Mucosa of descending colon (tissue), 3 donors: Measurements from ENCODE around the gene DNAH8. TPM values are rescaled to one million over a fixed set of nuclear protein-coding genes. Genes with fewer than 3 reads are reported as not detected.
"Not testable (repeated sequence)": the region's sequence is repeated elsewhere in the genome, so short reads cannot be mapped to it uniquely, and the experiment has no call there.

Source experiments
- ATAC-seq: fragments of 200-7000 bp; cut with Tn5 transposase; one replicate; pipeline ENCODE4 v1.9.1; 2020; ENCODE audit warnings: mild to moderate bottlenecking, moderate library complexity
- DNase-seq, 3 donors: peaks; one replicate each; pipeline ENCODE4 v3.0.0-alpha.2; 2020
- H3K36me3 ChIP-seq: fragments of 200-600 bp; one replicate; pipeline ENCODE4 v1.8.0; 2021; ENCODE audit warnings: low read depth, mild to moderate bottlenecking
- H3K4me1 ChIP-seq: fragments of 200-600 bp; one replicate; pipeline ENCODE4 v1.8.0; 2021; ENCODE audit warnings: low read depth, mild to moderate bottlenecking
- H3K4me3 ChIP-seq: fragments of 200-600 bp; one replicate; pipeline ENCODE4 v1.8.0; 2021; ENCODE audit warnings: mild to moderate bottlenecking
- H3K9me3 ChIP-seq: fragments of 200-600 bp; one replicate; pipeline ENCODE4 v1.8.0; 2021; ENCODE audit warnings: mild to moderate bottlenecking
- CTCF ChIP-seq: fragments of 200-600 bp; IDR thresholded peaks from one replicate; pipeline ENCODE4 v1.8.0; 2022; ENCODE audit warnings: antibody characterized with exemption, mild to moderate bottlenecking
- intact Hi-C, 2 donors: fragments of 100-400 bp; cut with DNase I in 1 of 2; cut with micrococcal nuclease in 1 of 2; formaldehyde crosslinking; loops; one replicate each; pipeline versions ENCODE4 v1.11.0 to v1.11.1; 2022; cut with DNase I, micrococcal nuclease
- total RNA-seq, 3 donors: library from RNA; stranded (reverse); fragmentation: NEBNext Ultra II Directional in 2 of 3; extraction: Animal tissue kit (Norgen Biotek cat#: 25700) in 2 of 3; gene quantifications; one replicate each; pipeline versions ENCODE4 v1.2.1 to v1.2.4, GENCODE V29; 2021 to 2023
- donor health status: DM: no; HTN: no; CAD: no; lungs with moderate emphysema.
- donor health status: DM: no; HTN: no; CAD: no.
- donor health status: DM: no; HTN: yes; CAD: no.

The DNAH8 gene
- total RNA-seq, 3 donors from 2014 or later, result 0.03 TPM; not detected in 1

- TF ChIP-seq CTCF, result no peak
- intact Hi-C loops, result no loop called here
- no peak for ATAC-seq
Observed at GRCh38 chr6:38789256-38789655, 74.1 kb downstream of the DNAH8 start.

GRCh38 chr6:38792356-38792755, 77.2 kb downstream of the DNAH8 start:
- DNase-seq (no peak), ATAC-seq (no peak)
- H3K4me1 ChIP-seq, result no peaks in the 10 kb centered on the region
- no peaks in the 10 kb centered on the region for H3K36me3 ChIP-seq
- TF ChIP-seq CTCF, result no peak
- no peak overlapping the region for H3K4me3 ChIP-seq
- H3K9me3 ChIP-seq, result no peaks in the 10 kb centered on the region
- intact Hi-C loops, result no loop called here

More at GRCh38 chr6:38789256-38789655, 74.1 kb downstream of the DNAH8 start:
- Histone ChIP-seq H3K9me3 (no peaks in the 10 kb centered on the region), H3K4me3 (no peak overlapping the region), H3K36me3 (no peaks in the 10 kb centered on the region), H3K4me1 (no peaks in the 10 kb centered on the region)
- no peak for DNase-seq

- H3K4me1 ChIP-seq, result peaks cover 3% of the 10 kb centered on the region
- intact Hi-C loops, result no loop called here
- H3K9me3 ChIP-seq, result no peaks in the 10 kb centered on the region
- no peak overlapping the region for H3K4me3 ChIP-seq
- DNase-seq (no peak), ATAC-seq (no peak)
- no peak for TF ChIP-seq CTCF
- no peaks in the 10 kb centered on the region for H3K36me3 ChIP-seq
Observed at GRCh38 chr6:38794682-38795081, 79.6 kb downstream of the DNAH8 start.

- ATAC-seq (no peak), DNase-seq (no peak)
- intact Hi-C loops, result no loop called here
- no peak for TF ChIP-seq CTCF
- Histone ChIP-seq H3K9me3 (no peaks in the 10 kb centered on the region), H3K4me3 (no peak overlapping the region), H3K36me3 (no peaks in the 10 kb centered on the region), H3K4me1 (peaks cover 3% of the 10 kb centered on the region)
Observed at GRCh38 chr6:38796006-38796405, 80.9 kb downstream of the DNAH8 start.

- intact Hi-C loops, DNase-seq, H3K9me3 ChIP-seq: not testable (repeated sequence)
Observed at GRCh38 chr6:38796437-38796836, 81.3 kb downstream of the DNAH8 start.

GRCh38 chr6:38796850-38797249, 81.7 kb downstream of the DNAH8 start:
- no peak for TF ChIP-seq CTCF
- DNase-seq (no peak), ATAC-seq (no peak)
- intact Hi-C loops, result no loop called here
- Histone ChIP-seq H3K4me3 (no peak overlapping the region), H3K4me1 (peaks cover 3% of the 10 kb centered on the region), H3K36me3 (no peaks in the 10 kb centered on the region), H3K9me3 (no peaks in the 10 kb centered on the region)

More at GRCh38 chr6:38796437-38796836, 81.3 kb downstream of the DNAH8 start:
- H3K4me1 ChIP-seq, H3K36me3 ChIP-seq, ATAC-seq, H3K4me3 ChIP-seq: not testable (repeated sequence)
